ES-I3 (cell line): ENCODE measurements around the gene SRGAP2C.
"Not testable (repeated sequence)": the region's sequence is repeated elsewhere in the genome, so short reads cannot be mapped to it uniquely, and the experiment has no call there.

Experiments used
- H3K36me3 ChIP-seq: 2 replicates; pipeline ENCODE4 v1.6.1; 2013; ENCODE audit warnings: mild to moderate bottlenecking, low read length, control low read depth, moderate library complexity; ENCODE audit not compliant: insufficient read depth
- H3K4me1 ChIP-seq: 2 replicates; pipeline ENCODE4 v1.6.1; 2013; ENCODE audit warnings: mild to moderate bottlenecking, control low read depth, low read length; ENCODE audit not compliant: insufficient read depth
- H3K9ac ChIP-seq: 2 replicates; pipeline ENCODE4 v1.6.1; 2013; ENCODE audit warnings: low read depth, mild to moderate bottlenecking, low read length, moderate library complexity
- H3K9me3 ChIP-seq: 2 replicates; pipeline ENCODE4 v1.6.1; 2013; ENCODE audit warnings: mild to moderate bottlenecking, low read length, moderate library complexity; ENCODE audit not compliant: control insufficient read depth, insufficient read depth

The SRGAP2C gene

DNA sequence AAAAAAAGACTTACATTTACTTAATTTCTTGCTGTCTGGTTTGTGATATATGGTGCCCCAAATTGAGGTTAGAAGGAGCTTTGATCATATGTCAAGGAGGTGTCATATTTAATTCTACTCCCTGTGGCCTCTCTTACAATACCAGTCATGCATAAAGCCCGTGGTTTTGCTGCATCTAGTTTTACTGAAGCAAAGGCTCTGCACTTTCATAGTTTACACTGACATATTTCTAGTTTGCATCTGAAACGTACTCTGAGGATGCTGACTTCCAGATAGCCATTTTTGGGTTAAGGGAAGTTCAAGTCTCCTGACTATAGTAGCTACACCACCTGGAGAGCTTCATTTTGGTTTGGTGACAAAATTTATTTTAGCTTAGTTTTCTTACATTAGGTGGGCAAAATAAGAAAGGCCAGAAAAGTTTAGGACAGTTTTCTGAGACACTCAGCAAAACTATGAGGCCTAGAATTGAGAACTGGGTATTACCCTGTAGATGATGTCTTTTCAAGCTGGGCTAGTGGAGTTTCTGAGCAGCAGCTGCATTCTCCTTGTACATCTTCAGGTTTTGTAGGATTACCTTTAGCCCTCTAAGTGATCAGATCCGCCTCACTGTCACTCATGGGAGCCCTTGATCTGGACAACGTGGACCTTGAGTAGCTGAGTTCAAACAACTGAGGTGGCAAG lies 47.8 kb downstream of the SRGAP2C start:
- not testable (repeated sequence) for H3K4me1 ChIP-seq, H3K36me3 ChIP-seq, H3K9ac ChIP-seq, H3K9me3 ChIP-seq

DNA sequence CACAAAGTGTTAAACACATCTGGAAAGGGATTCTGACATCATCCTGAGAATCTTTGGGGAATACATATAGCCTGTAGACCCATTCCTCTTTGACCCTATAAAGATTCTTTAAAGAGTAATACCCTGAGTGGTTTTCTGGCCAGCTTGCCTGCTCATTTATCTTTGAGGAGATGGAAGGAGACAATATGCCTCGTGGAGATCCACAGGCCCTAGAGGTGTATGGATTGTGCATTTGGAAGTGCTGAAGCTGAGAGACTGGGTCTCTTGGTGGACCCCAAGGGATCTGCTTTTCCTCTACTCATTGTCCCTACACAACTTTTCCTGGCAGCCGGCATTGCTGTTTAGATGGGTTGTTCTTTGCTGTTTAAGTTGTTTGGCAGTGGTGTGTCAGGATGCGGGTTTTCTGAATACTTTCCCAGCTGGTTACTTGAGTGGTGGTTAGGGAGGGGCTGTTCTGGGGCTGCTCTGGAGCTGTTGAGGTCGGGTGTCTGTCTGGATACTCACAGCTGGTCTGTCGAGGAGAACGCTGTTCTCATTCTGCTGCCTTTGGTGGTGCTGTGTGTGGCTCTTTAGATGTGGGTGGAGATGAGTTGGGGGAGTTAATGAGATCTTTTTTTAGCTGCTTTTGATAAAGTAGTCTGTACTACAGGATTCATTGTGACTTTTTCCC lies 49.5 kb downstream of the SRGAP2C start:
- H3K36me3 ChIP-seq, H3K9me3 ChIP-seq, H3K9ac ChIP-seq, H3K4me1 ChIP-seq: not testable (repeated sequence)

DNA sequence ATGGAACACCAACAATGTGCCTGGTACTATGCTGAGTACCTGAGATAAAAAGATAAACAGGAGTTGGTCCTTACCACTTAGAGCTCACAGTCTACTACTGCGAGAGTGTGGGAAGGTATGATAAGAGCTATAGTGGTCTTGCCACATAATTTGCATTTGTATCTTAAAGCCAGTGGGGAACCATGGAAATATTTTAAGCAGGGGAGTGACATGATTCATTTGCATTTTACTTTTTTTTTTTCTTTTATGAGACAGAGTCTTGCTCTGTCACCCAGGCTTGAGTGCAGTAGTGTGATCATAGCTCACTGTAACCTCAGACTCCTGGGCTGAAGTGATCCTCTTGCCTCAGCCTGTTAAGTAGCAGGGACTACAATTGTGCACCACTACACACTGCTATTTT lies 53.6 kb downstream of the SRGAP2C start:
- H3K9ac ChIP-seq, H3K9me3 ChIP-seq, H3K4me1 ChIP-seq, H3K36me3 ChIP-seq: not testable (repeated sequence)

DNA sequence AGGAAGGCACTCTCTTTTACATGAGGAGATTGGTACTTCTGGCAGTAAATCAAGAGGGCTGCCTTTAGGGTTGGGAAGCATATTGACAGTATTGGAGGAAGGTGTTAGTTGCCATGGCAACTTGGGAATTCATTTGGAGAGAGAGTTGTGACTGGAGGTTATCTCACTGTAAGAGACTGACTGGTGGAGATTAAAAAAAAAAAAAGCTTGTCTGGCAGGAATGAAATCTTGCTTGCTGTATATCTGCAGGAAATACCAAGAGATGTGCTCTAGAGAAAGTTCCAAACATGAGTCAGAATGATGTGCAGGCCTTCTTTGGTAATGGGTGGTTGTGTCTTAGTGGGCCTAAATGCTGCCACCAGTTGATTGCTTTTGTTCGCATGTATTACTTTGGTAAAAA lies 59.1 kb downstream of the SRGAP2C start:
- not testable (repeated sequence) for H3K36me3 ChIP-seq, H3K9ac ChIP-seq, H3K9me3 ChIP-seq, H3K4me1 ChIP-seq

DNA sequence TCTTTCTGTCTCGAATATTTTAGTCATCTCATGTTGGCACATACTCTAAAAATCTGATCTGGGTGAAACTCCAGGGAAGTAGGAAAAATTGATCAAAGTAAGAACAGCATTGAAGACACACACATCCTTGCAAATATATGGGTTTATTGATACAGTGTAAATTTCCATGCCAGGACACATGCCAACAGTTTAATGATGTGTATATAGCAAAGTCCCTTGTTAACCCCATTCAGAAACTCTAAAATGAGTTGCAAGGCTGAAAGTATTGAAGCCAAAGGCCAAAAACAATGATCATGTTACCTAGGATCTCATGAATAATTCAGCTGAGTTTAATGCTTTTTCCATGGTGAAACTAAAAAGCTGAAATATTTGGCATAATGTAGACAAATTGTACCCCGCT lies 61.6 kb downstream of the SRGAP2C start:
- H3K9me3 ChIP-seq, H3K36me3 ChIP-seq: not testable (repeated sequence)

DNA sequence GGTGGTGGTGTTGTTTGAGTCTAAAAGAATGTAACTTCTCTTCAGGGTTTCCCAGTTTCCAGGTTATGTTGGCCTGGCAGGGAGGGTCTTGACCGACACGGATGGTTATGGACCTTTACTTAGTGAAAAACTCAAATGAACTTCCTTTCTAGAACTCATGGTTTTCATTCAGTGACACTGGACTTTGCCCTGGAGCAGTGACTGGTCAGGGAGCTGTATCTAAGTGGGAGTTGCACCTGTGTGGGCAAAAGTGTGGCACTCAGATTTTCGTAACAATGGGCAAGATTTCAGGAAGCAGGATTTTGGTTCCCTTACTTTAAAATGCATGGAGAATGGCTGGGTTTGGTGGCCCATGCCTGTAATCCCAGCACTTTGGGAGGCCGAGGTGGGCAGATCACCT lies 67.9 kb downstream of the SRGAP2C start:
- H3K9ac ChIP-seq, H3K36me3 ChIP-seq, H3K9me3 ChIP-seq, H3K4me1 ChIP-seq: not testable (repeated sequence)

More for the DNA sequence above, 61.6 kb downstream of the SRGAP2C start:
- not testable (repeated sequence) for H3K9ac ChIP-seq, H3K4me1 ChIP-seq

DNA sequence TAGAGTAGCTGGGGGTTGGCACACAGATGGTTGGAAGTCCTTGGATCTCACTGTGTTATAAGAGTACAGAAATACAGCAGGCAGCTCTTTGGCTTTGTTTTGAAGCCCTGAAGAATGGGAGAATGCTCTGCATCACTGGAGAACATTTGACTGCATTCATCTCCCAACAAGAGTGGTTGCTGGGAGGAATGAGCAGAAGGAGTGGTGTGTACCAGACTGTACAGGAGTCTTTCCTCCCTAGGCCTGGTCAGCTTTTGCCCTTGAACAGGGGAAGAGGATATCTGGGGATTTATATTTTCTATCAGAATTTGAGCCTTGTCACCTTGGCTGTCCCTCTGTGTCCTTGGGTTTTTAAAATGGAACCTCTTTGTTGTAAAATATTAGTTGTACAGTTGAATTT lies 69.8 kb downstream of the SRGAP2C start:
- not testable (repeated sequence) for H3K9me3 ChIP-seq, H3K36me3 ChIP-seq, H3K4me1 ChIP-seq, H3K9ac ChIP-seq

DNA sequence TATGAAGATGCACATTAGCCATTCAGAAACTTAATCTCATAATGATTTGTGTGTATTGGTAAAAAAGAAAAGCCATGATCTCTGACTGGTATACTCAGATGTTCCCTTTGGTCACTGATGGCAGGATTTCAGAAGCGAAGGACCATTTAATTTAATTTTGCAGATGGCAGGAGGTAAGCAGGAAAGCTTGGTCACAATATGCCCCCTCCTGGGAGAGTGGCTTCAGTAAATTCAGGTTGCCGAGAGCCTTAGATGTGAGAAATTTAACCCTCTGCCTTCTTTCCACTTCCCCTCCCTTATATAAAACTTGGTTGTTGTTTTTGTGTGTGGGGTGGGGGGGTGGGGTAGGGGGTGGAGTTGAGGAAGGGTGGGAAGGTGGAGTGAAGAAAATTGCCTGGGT lies 72.9 kb downstream of the SRGAP2C start:
- not testable (repeated sequence) for H3K36me3 ChIP-seq, H3K9me3 ChIP-seq, H3K9ac ChIP-seq, H3K4me1 ChIP-seq

DNA sequence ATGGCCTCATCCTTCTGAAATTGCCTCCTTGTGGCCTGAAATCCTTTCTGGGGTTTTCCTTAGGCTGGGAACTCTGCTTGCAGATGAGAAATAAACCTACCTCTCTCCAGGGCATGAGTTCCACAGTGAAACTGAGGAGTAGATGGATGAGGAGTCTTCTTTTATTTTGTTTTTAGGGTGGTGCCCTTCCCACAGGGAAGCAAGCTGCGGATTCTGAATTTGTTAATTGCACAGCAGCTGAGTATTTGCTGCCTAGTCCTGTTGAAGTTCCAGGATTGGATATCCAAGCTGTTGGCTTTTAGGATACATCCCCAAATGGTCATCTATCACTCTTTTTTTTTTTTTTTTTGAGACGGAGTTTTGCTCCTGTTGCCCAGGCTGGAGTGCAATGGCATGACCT lies 73.4 kb downstream of the SRGAP2C start:
- not testable (repeated sequence) for H3K9ac ChIP-seq, H3K4me1 ChIP-seq, H3K9me3 ChIP-seq, H3K36me3 ChIP-seq

DNA sequence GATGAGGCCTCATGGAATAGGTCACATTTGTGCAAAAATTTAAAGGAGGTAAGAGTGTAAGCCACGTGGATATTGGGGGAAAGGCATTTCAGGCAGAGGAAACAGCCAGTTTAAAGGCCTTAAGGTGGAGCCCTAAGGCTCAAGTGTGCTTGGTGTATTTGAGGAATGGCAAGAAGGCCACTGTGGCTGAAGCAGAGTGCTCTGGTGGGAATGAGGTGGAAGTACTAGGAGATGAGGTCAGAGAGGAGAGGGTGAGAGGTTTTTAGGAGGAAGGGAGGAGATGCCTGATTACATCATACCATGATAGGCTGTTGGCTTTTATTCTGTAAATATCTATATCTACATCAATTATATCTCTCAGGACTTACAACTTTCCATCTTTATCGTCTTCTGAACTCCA lies 75.4 kb downstream of the SRGAP2C start:
- not testable (repeated sequence) for H3K4me1 ChIP-seq, H3K36me3 ChIP-seq, H3K9me3 ChIP-seq, H3K9ac ChIP-seq

DNA sequence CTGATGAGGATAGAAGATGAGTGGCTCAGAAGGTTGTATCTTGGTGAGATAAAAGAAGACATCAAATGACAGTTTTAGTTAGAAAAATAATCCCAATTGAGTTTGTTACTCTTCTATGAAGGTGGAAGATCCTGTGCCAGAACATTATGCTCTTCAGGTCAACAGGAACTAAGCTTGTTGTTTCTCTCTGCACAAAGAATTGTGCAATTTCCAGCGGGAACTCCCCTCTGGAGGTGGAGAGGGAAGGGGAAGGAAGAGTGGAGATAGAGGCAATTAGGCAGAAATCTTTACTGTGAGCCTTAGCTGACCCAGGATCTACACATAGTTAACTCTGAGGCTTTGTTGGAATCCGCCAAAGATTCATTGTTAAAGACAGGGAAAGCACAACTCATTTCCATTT lies 77.4 kb downstream of the SRGAP2C start:
- not testable (repeated sequence) for H3K9me3 ChIP-seq, H3K36me3 ChIP-seq

DNA sequence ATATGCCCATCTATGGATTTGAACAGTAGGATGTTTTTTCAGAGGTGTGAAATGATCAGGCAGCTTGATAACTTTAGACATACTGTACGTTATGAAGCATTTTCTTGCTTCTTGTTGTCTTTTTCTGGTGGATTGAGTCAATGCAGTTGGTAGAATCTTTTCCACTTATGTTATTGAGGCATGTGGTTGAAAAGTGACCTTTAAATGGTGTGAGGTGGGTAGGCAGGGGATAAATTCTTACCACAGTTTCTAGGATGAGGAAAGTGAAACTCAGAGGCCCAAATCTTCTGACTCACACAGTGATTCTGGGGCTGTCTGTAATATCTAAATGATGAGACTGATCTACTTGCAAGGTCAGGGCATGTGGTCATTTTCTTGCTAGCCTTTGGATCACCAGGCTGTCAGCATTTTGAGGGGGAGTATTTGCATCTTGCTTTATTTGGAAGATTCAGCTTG lies 79.0 kb downstream of the SRGAP2C start:
- not testable (repeated sequence) for H3K4me1 ChIP-seq, H3K9ac ChIP-seq, H3K36me3 ChIP-seq, H3K9me3 ChIP-seq

More for the DNA sequence above, 77.4 kb downstream of the SRGAP2C start:
- not testable (repeated sequence) for H3K4me1 ChIP-seq, H3K9ac ChIP-seq

DNA sequence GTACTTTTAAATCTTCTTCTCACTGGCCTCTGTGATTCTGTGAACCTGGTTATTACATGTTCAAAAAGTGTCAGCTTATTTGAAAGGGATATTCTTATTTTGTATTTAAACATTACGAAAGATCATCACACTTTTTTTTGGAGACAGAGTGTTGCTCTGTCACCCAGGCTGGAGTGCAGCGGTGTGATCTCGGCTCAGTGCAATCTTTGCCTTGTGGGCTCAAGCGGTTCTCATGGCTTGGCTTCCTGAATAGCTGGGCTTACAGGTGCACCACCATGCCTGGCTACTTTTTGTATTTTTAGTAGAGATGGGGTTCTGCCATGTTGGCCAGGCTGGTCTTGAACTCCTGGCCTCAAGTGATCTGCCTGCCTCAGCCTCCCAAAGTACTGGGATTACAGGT lies 82.3 kb downstream of the SRGAP2C start:
- not testable (repeated sequence) for H3K4me1 ChIP-seq, H3K9ac ChIP-seq, H3K9me3 ChIP-seq, H3K36me3 ChIP-seq

DNA sequence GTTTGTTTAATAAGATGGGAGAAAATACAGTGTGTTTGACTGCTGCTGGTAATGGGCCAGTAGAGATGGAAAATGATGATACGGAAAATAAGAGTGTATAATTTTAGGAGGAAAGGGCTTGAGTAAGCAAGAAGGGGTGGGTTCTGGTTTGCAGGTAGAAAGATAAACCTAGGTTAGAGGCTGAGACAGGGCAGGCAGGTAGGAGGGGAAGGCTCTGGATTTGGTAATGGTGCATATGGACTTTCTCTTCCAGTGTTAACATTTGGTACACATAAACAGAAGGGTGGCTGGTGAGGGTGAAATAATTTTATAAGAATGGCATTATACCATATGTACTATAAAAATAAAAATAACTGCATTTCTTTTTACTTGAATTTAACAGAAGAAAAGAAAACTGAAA lies 84.5 kb downstream of the SRGAP2C start:
- not testable (repeated sequence) for H3K9ac ChIP-seq, H3K9me3 ChIP-seq, H3K4me1 ChIP-seq, H3K36me3 ChIP-seq

DNA sequence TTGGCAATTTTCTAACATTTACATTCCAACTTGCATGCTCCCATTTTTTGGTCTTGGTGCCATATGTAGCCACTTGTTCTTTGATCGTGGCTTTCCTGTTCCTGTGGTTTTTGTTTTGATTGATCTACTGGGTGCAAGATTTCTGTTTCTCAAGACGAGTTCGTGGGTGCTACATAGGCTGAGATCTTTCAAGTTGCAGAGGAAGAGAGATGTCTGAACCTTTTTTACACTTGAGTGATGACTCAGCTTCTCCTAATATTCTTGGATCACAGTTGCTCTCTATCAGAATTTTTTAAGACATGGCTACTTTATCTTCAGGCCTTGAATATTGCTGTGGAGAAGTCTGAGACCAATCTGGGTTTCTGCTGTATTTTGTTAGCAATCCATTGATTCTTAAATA lies 85.2 kb downstream of the SRGAP2C start:
- not testable (repeated sequence) for H3K4me1 ChIP-seq, H3K9me3 ChIP-seq, H3K9ac ChIP-seq, H3K36me3 ChIP-seq
